Endothelial cell of umbilical vein (primary cell): ENCODE data around the gene TRAPPC3L. TPM values are rescaled to one million over a fixed set of nuclear protein-coding genes. Genes with fewer than 3 reads are reported as not detected.

Experiments
- Bru-seq: library from RNA; stranded (reverse); fragments of 400-500 nt; gene quantifications from one replicate; lab custom pipeline; 2021; lab: Mats Ljungman, UMichigan
- BruChase-seq, 2 experiments: library from RNA; stranded (reverse); fragments of 400-500 nt; gene quantifications; one replicate each; lab custom pipeline; 2021; lab: Mats Ljungman, UMichigan
- BruUV-seq: library from RNA; stranded (reverse); fragments of 400-500 nt; replicated peaks from 2 replicates; lab custom pipeline; 2021; lab: Mats Ljungman, UMichigan
- CTCF ChIA-PET: fragments of 300-600, 350-600 bp; sonication (Branson Sonifier 250); formaldehyde crosslinking; loops from one replicate; lab custom pipeline; 2021; ENCODE audit warnings: antibody characterized with exemption, inconsistent platforms; lab: Charles Lee
- POLR2A ChIA-PET: fragments of 300-600, 350-600 bp; sonication (Branson Sonifier 250); formaldehyde crosslinking; loops from one replicate; lab custom pipeline; 2021; ENCODE audit warnings: antibody characterized with exemption, inconsistent platforms; lab: Charles Lee
- DNase-seq: peaks from one replicate; pipeline ENCODE4 v3.0.0-alpha.2; 2011; ENCODE audit warnings: low read depth, low spot score
- FAIRE-seq: peaks from 2 replicates; lab custom pipeline; 2011; peaks lifted over from hg19 to GRCh38; lab: Jason Lieb, UNC
- H2AFZ ChIP-seq: 2 replicates; pipeline ENCODE4 v1.6.0; 2012; ENCODE audit warnings: low read depth, low read length, control low read depth, inconsistent platforms
- H3K27ac ChIP-seq: 2 replicates; pipeline ENCODE4 v1.5.1; 2011; ENCODE audit warnings: low read depth, mild to moderate bottlenecking, control low read depth, low read length, moderate library complexity; ENCODE audit not compliant: insufficient read depth
- H3K27me3 ChIP-seq, 2 experiments: 2 replicates each; pipeline versions ENCODE4 v1.6.0 to v1.6.1; 2011; ENCODE audit warnings: low read length in 2 of 2, mixed read lengths in 1 of 2; ENCODE audit not compliant: control insufficient read depth in 2 of 2, insufficient read depth in 2 of 2
- H3K36me3 ChIP-seq, 2 experiments: 2 replicates in 1 of 2; 3 replicates in 1 of 2; pipeline ENCODE4 v1.5.1; 2011; ENCODE audit warnings: low read length in 2 of 2, mild to moderate bottlenecking in 1 of 2, moderate library complexity in 1 of 2; ENCODE audit not compliant: control insufficient read depth in 2 of 2, insufficient read depth in 2 of 2; ENCODE audit errors: extremely low read depth in 1 of 2
- H3K4me1 ChIP-seq: 3 replicates; pipeline ENCODE4 v1.5.1; 2011; ENCODE audit warnings: mild to moderate bottlenecking, low read length; ENCODE audit not compliant: control insufficient read depth, insufficient read depth; ENCODE audit errors: extremely low read depth
- H3K4me2 ChIP-seq: 2 replicates; pipeline ENCODE4 v1.6.1; 2011; ENCODE audit warnings: low read length, control low read depth, mixed read lengths; ENCODE audit not compliant: insufficient read depth
- H3K4me3 ChIP-seq, 3 experiments: fragments of 200-600 bp in 1 of 3; sonication (generic), shearing (Covaris generic) in 1 of 3; replicated peaks in 1 of 3; 2 replicates each; pipeline ENCODE4 v1.5.1; 2011 to 2016; ENCODE audit warnings: control low read depth in 3 of 3, low read length in 3 of 3, mild to moderate bottlenecking in 2 of 3, inconsistent platforms in 1 of 3, low read depth in 1 of 3, moderate library complexity in 1 of 3; ENCODE audit not compliant: insufficient read depth in 1 of 3
- H3K79me2 ChIP-seq: 2 replicates; pipeline ENCODE4 v1.6.0; 2012; ENCODE audit warnings: low read length, inconsistent platforms; ENCODE audit not compliant: control insufficient read depth, insufficient read depth
- H3K9ac ChIP-seq: replicated peaks from 2 replicates; pipeline ENCODE3; 2011; ENCODE audit warnings: low read length, control low read depth; ENCODE audit not compliant: insufficient read depth; ENCODE audit errors: extremely low read depth
- H3K9me1 ChIP-seq: replicated peaks from 3 replicates; pipeline ENCODE4 v1.6.0; 2011; ENCODE audit warnings: mild to moderate bottlenecking, low read length; ENCODE audit not compliant: control insufficient read depth, insufficient read depth; ENCODE audit errors: extremely low read depth
- H3K9me3 ChIP-seq: replicated peaks from 2 replicates; pipeline ENCODE4 v1.5.1; 2012; ENCODE audit warnings: low read length, inconsistent platforms; ENCODE audit not compliant: control insufficient read depth, insufficient read depth
- H4K20me1 ChIP-seq: replicated peaks from 2 replicates; pipeline ENCODE3; 2011; ENCODE audit warnings: mild to moderate bottlenecking, low read length; ENCODE audit not compliant: control insufficient read depth, insufficient read depth; ENCODE audit errors: extremely low read depth
- EZH2 ChIP-seq: IDR thresholded peaks from 2 replicates; pipeline ENCODE4 v1.6.1; 2012; ENCODE audit warnings: borderline replicate concordance, low read depth, mild to moderate bottlenecking, moderate library complexity, low read length, inconsistent platforms; ENCODE audit not compliant: severe bottlenecking
- FOS ChIP-seq: IDR thresholded peaks from 2 replicates; pipeline ENCODE4 v1.6.1; 2011; ENCODE audit warnings: mild to moderate bottlenecking, low read length, moderate library complexity, borderline replicate concordance; ENCODE audit not compliant: insufficient read depth
- GATA2 ChIP-seq: IDR thresholded peaks from 2 replicates; pipeline ENCODE4 v1.7.0; 2011; ENCODE audit warnings: low read depth, mild to moderate bottlenecking, moderate library complexity, mixed read lengths, low read length; ENCODE audit not compliant: insufficient read length, insufficient read depth
- JUN ChIP-seq: IDR thresholded peaks from 2 replicates; pipeline ENCODE4 v1.6.1; 2011; ENCODE audit warnings: borderline replicate concordance, low read depth; ENCODE audit not compliant: insufficient read length, insufficient read depth
- MYC ChIP-seq: IDR thresholded peaks from one replicate; pipeline ENCODE4 v1.6.1; 2011; ENCODE audit warnings: mild to moderate bottlenecking, low read depth, low read length
- POLR2A ChIP-seq: IDR thresholded peaks from 2 replicates; pipeline ENCODE4 v1.6.1; 2012; ENCODE audit warnings: low read depth, mild to moderate bottlenecking, control low read depth, low read length
- POLR2AphosphoS5 ChIP-seq: IDR thresholded peaks from 2 replicates; pipeline ENCODE4 v1.6.1; 2012; ENCODE audit warnings: low read depth, mild to moderate bottlenecking, control low read depth, low read length, moderate library complexity; ENCODE audit not compliant: insufficient read depth
- dilution Hi-C: fragments of 300-500 bp; cut with MboI; formaldehyde crosslinking; loops from one replicate; pipeline ENCODE4 v1.15.0; 2019; ENCODE audit warnings: low sequenced_read_pairs; ENCODE audit not compliant: extremely low pct_ligation_motif_present
- intact Hi-C: fragments of 100-400 bp; cut with micrococcal nuclease; formaldehyde crosslinking; loops from one replicate; pipeline ENCODE4 v1.10.0; 2022
- long read RNA-seq: library from polyadenylated mRNA; stranded (forward); transcript quantifications from one replicate; pipeline ENCODE4 v2.0.0, GENCODE V29; 2021
- polyA minus RNA-seq, 3 experiments: library from RNA; depleted of rRNA, polyadenylated mRNA; stranded (reverse); fragments of >200 nt; gene quantifications; 1 replicate in 1 of 3; 2 replicates in 2 of 3; pipeline ENCODE4 v1.2.3, GENCODE V29; 2011
- polyA plus RNA-seq, 4 experiments: library from polyadenylated mRNA; depleted of rRNA in 3 of 4; stranded (reverse) in 3 of 4; unstranded in 1 of 4; fragments of >200 nt; gene quantifications; 2 replicates each; pipeline versions ENCODE4 v1.2.1 to v1.2.3, GENCODE V29; 2011 to 2012; ENCODE audit warnings: missing spikeins in 1 of 4
- total RNA-seq: library from RNA; stranded (reverse); gene quantifications from 2 replicates; pipeline ENCODE4 v1.2.3, GENCODE V29; 2021
- TF ChIP-seq, protein P1 (sequence below), 2 donors: IDR thresholded peaks; 1 replicate in 1 of 2; 2 replicates in 1 of 2; pipeline ENCODE4 v1.5.1; 2011; ENCODE audit warnings: low read length in 2 of 2, mild to moderate bottlenecking in 2 of 2, moderate library complexity in 2 of 2, control low read depth in 1 of 2, inconsistent platforms in 1 of 2, low read depth in 1 of 2; ENCODE audit not compliant: insufficient read depth in 1 of 2; ENCODE audit errors: extremely low read depth in 1 of 2
- TF ChIP-seq, protein P2 (sequence below): IDR thresholded peaks from 2 replicates; pipeline ENCODE4 v1.6.1; 2011; ENCODE audit not compliant: insufficient read depth, insufficient read length

Gene TRAPPC3L
- total RNA-seq (0.38 TPM in 1 of 2 replicates, not detected in the other), polyA plus RNA-seq (0.03 TPM in 1 of 2 replicates, not detected in the other), polyA minus RNA-seq (not detected in 2 replicates), Bru-seq, nascent RNA (percentile 19 among the genes with signal in this experiment), BruChase-seq, experiment 1, labeled RNA remaining after a 6-hour chase (percentile 4 among the genes with signal in this experiment), BruChase-seq, experiment 2, labeled RNA remaining after a 2-hour chase (percentile 8 among the genes with signal in this experiment)
- 0.11 TPM in 1 of 2 replicates, not detected in the other for polyA plus RNA-seq (2011; cell fraction: cytosol; rRNA removed)
- polyA plus RNA-seq (2011; cell fraction: nucleus; rRNA removed), result 0.15 TPM in 1 of 2 replicates, not detected in the other
- not detected in 2 replicates for polyA plus RNA-seq (2012)
- 4.5 TPM for polyA minus RNA-seq (2011; cell fraction: cytosol; rRNA and poly(A)+ RNA removed)
- polyA minus RNA-seq (2011; cell fraction: nucleus; rRNA and poly(A)+ RNA removed), result not detected in 2 replicates
- long read RNA-seq, result 0 reads

DNA sequence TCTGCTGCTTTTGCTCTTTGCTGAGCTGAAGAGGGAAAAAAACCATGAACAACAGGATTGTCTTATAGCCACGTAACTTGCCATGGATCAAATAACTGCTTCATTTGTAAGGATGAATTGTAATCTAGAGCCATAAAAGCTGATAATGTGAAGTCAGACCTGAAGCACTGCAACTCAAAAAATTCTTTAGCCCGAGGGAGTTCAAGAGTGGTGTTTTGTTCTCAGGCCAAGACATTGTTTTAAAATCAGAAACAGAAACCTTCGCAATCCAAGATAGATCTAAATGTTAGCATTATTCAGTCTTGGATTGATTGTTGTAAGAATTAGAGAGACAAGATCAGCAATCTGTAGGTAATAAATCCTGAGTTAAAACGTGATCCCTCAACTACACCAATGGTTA, at the start of gene TRAPPC3L:
TSS of gene TRAPPC3L (minus strand) at position 34 of the 400 bp plus-strand sequence. CDS start 170 bp downstream, outside the sequence.
- Histone ChIP-seq H3K4me2 (no peak within 1 kb of the TSS), H3K4me3 (no peak within 1 kb of the TSS), H3K36me3 (no peaks in the 10 kb centered on the region), H3K27ac (no peak within 1 kb of the TSS), H3K27me3 (no peaks in the 10 kb centered on the region), H3K9me3 (no peaks in the 10 kb centered on the region), H2AFZ (no peak within 1 kb of the TSS), H3K9ac (no peak within 1 kb of the TSS), H3K79me2 (no peaks in the 10 kb centered on the region), H3K9me1 (no peaks in the 10 kb centered on the region), H3K4me1 (no peaks in the 10 kb centered on the region), H4K20me1 (no peaks in the 10 kb centered on the region)
- no TSS peak for BruUV-seq
- POLR2A ChIA-PET, result no interaction called here
- FAIRE-seq (no peak), DNase-seq (no peak)
- intact Hi-C loops (no loop called here), dilution Hi-C loops (no loop called here)
- TF ChIP-seq, protein P1, sequence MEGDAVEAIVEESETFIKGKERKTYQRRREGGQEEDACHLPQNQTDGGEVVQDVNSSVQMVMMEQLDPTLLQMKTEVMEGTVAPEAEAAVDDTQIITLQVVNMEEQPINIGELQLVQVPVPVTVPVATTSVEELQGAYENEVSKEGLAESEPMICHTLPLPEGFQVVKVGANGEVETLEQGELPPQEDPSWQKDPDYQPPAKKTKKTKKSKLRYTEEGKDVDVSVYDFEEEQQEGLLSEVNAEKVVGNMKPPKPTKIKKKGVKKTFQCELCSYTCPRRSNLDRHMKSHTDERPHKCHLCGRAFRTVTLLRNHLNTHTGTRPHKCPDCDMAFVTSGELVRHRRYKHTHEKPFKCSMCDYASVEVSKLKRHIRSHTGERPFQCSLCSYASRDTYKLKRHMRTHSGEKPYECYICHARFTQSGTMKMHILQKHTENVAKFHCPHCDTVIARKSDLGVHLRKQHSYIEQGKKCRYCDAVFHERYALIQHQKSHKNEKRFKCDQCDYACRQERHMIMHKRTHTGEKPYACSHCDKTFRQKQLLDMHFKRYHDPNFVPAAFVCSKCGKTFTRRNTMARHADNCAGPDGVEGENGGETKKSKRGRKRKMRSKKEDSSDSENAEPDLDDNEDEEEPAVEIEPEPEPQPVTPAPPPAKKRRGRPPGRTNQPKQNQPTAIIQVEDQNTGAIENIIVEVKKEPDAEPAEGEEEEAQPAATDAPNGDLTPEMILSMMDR (IDR thresholded peaks at IDR 0.05; ENCODE audit: extremely low read depth in 1 of 2, insufficient read depth in 1 of 2, low read depth in 1 of 2, low read length in 2 of 2), result no peak
- TF ChIP-seq, protein P2, sequence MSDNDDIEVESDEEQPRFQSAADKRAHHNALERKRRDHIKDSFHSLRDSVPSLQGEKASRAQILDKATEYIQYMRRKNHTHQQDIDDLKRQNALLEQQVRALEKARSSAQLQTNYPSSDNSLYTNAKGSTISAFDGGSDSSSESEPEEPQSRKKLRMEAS, result no peak
- TF ChIP-seq EZH2, result no peak
- TF ChIP-seq MYC, result no peak
- no peak for TF ChIP-seq POLR2AphosphoS5
- no peak for TF ChIP-seq JUN
- no peak for TF ChIP-seq GATA2
- no peak for TF ChIP-seq POLR2A
- no peak for TF ChIP-seq FOS
- CTCF ChIA-PET, result interaction anchor here (1.1 to 1.2 kb wide), 3 partner anchors 12 to 328 kb away, joined by 3 to 4 read pairs (median 4); no protein-coding TSS in a partner anchor
